Spleen (tissue), 7 donors: ENCODE measurements around the gene PTPN13.

Experiments
- POLR2AphosphoS5 ChIP-seq, 3 donors: sonication (generic); formaldehyde crosslinking; IDR thresholded peaks; one replicate each; pipeline ENCODE4 v1.5.1; 2017; ENCODE audit warnings: antibody characterized with exemption in 3 of 3
- TF ChIP-seq, protein P1 (sequence below), 11 experiments: fragments of 200-600 bp in 7 of 11; fragments of 450-650 bp in 4 of 11; sonication (generic) in 4 of 11; IDR thresholded peaks in 8 of 11; conservative IDR thresholded peaks in 3 of 11; 1 replicate in 7 of 11; 2 replicates in 4 of 11; pipeline versions ENCODE4 v1.4.0 to v1.8.0; 2016 to 2021; ENCODE audit warnings: antibody characterized with exemption in 11 of 11, inconsistent platforms in 4 of 11, mild to moderate bottlenecking in 1 of 11
- donor health status: DM: no; HTN: no; CAD: no; lungs with moderate emphysema.
- donor health status: DM: no; HTN: no; CAD: no.
- donor health status: DM: no; HTN: no; CAD: no.

DNA sequence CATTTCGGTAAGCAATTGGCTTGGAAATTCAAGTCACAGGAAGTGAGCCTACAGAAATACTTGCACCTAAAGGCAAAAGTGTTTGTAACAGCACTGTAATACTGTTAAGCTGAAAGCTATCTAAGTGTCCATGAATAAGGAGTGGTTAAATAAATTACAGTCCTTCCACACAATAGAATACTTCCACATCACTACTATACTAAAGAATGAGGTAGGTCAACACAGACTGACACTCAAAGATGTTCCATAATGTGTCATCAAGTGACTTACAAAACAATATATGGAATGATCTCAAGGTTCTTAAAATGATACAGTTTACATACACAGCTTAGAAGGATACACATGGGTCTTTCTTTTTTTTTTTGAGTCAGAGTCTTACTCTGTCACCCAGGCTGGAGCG is 228.0 kb downstream of the PTPN13 start:
- TF ChIP-seq, protein P1, sequence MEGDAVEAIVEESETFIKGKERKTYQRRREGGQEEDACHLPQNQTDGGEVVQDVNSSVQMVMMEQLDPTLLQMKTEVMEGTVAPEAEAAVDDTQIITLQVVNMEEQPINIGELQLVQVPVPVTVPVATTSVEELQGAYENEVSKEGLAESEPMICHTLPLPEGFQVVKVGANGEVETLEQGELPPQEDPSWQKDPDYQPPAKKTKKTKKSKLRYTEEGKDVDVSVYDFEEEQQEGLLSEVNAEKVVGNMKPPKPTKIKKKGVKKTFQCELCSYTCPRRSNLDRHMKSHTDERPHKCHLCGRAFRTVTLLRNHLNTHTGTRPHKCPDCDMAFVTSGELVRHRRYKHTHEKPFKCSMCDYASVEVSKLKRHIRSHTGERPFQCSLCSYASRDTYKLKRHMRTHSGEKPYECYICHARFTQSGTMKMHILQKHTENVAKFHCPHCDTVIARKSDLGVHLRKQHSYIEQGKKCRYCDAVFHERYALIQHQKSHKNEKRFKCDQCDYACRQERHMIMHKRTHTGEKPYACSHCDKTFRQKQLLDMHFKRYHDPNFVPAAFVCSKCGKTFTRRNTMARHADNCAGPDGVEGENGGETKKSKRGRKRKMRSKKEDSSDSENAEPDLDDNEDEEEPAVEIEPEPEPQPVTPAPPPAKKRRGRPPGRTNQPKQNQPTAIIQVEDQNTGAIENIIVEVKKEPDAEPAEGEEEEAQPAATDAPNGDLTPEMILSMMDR (IDR thresholded peaks at IDR 0.05 in 8 of 11, conservative IDR thresholded peaks at IDR 0.05 in 3 of 11) = no peak
- TF ChIP-seq POLR2AphosphoS5 (IDR thresholded peaks at IDR 0.05) = no peak
